Left lung (tissue), 10 donors: ENCODE data around the gene FUCA1. TPM values are rescaled to one million over a fixed set of nuclear protein-coding genes. Genes with fewer than 3 reads are reported as not detected.
A peak's percentile ranks its signal among the peaks of the same experiment; 100 is the strongest.

Experiments
- ATAC-seq: fragments of 200-7000 bp; cut with Tn5 transposase; one replicate; pipeline ENCODE4 v1.9.1; 2020; ENCODE audit warnings: moderate library complexity
- DNase-seq, 4 donors: peaks; one replicate each; pipeline ENCODE4 v3.0.0-alpha.2; 2013 to 2020
- H3K27ac ChIP-seq, 2 donors: fragments of 200-600 bp; sonication (generic) in 1 of 2; one replicate each; pipeline versions ENCODE4 v1.5.0 to v1.8.0; 2020 to 2021
- H3K27me3 ChIP-seq, 2 donors: fragments of 200-600 bp; sonication (generic) in 1 of 2; one replicate each; pipeline versions ENCODE4 v1.5.0 to v1.8.0; 2020 to 2021
- H3K36me3 ChIP-seq, 2 donors: fragments of 200-600 bp; sonication (generic) in 1 of 2; one replicate each; pipeline versions ENCODE4 v1.5.0 to v1.8.0; 2020 to 2021
- H3K4me1 ChIP-seq, 2 donors: fragments of 200-600 bp; one replicate each; pipeline ENCODE4 v1.8.0; 2021
- H3K4me3 ChIP-seq, 2 donors: fragments of 200-600 bp; sonication (generic) in 1 of 2; one replicate each; pipeline versions ENCODE4 v1.5.0 to v1.8.0; 2020 to 2021; ENCODE audit warnings: mild to moderate bottlenecking in 1 of 2
- H3K9me3 ChIP-seq, 2 donors: fragments of 200-600 bp; sonication (generic) in 1 of 2; one replicate each; pipeline versions ENCODE4 v1.5.0 to v1.8.0; 2020 to 2021
- intact Hi-C, 2 donors: fragments of 100-400 bp; cut with DNase I; formaldehyde crosslinking; loops; one replicate each; pipeline versions ENCODE4 v1.11.2 to v1.14.2; 2022
- polyA plus RNA-seq, 6 donors: library from polyadenylated mRNA; unstranded; fragments of 120-200 nt; gene quantifications; one replicate each; pipeline ENCODE4 v1.2.1, GENCODE V29; 2013; ENCODE audit not compliant: insufficient read length in 6 of 6
- total RNA-seq, 2 donors: library from RNA; stranded (reverse); fragmentation: NEBNext Ultra II Directional; extraction: Animal tissue kit (Norgen Biotek cat#: 25700); gene quantifications; one replicate each; pipeline ENCODE4 v1.2.1, GENCODE V29; 2021
- TF ChIP-seq, protein P1 (sequence below), 2 donors: fragments of 200-600 bp; sonication (generic) in 1 of 2; IDR thresholded peaks; one replicate each; pipeline versions ENCODE4 v1.5.0 to v1.8.0; 2021; ENCODE audit warnings: antibody characterized with exemption in 2 of 2
- donor health status: DM: no; HTN: yes; CAD: no.
- donor health status: DM: no; HTN: no; CAD: no.

Gene FUCA1
- total and polyA plus RNA-seq, 8 donors: 20.4 to 61.3 (median 25.3) TPM

DNA sequence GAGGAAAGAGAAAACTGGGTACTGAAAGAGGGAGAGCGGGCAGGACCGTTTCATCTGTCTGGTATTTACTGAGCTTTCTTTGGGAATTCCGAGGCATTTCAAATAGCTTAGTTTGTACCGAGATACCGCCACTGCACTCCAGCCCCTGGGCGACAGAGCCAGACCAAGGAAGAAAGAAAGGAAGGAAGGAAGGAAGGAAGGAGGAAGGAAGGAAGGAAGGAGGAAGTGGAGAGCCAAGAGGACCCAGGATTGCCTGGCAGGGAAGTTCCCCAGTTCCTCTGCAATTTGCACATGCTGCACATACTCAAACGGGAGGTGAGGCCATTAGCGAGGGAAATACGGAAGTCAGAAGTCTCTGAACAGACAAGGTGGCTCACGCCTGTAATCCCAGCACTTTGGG lies 961 bp upstream of the FUCA1 start:
- TF ChIP-seq, protein P1, sequence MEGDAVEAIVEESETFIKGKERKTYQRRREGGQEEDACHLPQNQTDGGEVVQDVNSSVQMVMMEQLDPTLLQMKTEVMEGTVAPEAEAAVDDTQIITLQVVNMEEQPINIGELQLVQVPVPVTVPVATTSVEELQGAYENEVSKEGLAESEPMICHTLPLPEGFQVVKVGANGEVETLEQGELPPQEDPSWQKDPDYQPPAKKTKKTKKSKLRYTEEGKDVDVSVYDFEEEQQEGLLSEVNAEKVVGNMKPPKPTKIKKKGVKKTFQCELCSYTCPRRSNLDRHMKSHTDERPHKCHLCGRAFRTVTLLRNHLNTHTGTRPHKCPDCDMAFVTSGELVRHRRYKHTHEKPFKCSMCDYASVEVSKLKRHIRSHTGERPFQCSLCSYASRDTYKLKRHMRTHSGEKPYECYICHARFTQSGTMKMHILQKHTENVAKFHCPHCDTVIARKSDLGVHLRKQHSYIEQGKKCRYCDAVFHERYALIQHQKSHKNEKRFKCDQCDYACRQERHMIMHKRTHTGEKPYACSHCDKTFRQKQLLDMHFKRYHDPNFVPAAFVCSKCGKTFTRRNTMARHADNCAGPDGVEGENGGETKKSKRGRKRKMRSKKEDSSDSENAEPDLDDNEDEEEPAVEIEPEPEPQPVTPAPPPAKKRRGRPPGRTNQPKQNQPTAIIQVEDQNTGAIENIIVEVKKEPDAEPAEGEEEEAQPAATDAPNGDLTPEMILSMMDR (IDR thresholded peaks at IDR 0.05): no peak
- Histone ChIP-seq H3K4me1 (peaks cover 0 to 43% of the 10 kb centered on the region in 2 donors), H3K4me3 (peak overlapping the region; percentile 69 to 81), H3K36me3 (peaks cover 0 to 9% of the 10 kb centered on the region in 2 donors), H3K27me3 (no peaks in the 10 kb centered on the region), H3K27ac (peak overlapping the region; percentile 68 to 89), H3K9me3 (no peaks in the 10 kb centered on the region)
- DNase-seq (peak in 1 of 4 donors; percentile 45), ATAC-seq (peak; percentile 1)
- intact Hi-C loops: no loop called here

DNA sequence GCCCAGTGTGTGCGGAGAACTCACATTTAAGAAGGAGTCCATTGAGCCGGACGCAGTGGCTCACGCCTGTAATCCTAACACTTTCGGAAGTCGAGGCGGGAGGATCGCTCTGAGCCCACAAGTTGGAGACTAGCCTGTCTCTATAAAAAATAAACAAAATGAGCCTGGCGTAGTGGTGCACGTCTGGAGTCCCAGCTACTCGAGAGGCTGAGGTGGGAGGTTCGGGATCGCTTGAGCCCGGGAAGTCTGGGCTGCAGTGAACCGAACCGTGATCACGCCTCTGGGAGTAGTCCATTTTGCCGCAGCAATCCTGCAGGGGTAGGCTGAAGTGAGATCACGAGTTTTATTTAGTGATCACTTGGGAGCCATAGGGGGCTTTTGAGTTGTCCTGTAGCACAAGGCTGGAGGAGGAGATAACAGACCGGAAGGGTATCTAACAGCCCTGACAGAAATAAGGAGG lies 497 bp upstream of the FUCA1 start:
- peak overlapping the region; percentile 69 to 81 for H3K4me3 ChIP-seq
- DNase-seq: no peak
- ATAC-seq: peak; percentile 38

DNA sequence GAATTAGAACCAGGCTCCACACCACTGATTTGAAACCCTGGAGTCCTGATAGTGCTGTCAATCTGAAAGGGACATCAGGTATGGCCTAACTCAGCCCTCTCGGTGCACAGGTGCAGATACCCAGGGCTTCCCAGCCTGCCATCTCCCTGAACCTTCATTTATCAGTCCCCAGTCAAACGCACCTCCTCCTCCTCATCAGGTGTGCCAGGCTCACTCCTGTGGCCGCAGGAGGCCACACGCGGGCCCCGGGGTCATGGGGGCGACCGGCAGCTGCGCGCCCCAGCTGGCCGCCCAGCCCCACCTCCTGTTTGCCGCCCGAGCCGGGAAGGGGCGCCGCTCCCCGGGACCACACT lies 572 bp downstream of the FUCA1 start:
- Histone ChIP-seq H3K27me3 (no peaks in the 10 kb centered on the region), H3K27ac (peak overlapping the region in 1 of 2 donors; percentile 68), H3K4me1 (peaks cover 0 to 43% of the 10 kb centered on the region in 2 donors), H3K36me3 (peaks cover 0 to 22% of the 10 kb centered on the region in 2 donors), H3K4me3 (peak overlapping the region; percentile 69 to 81), H3K9me3 (no peaks in the 10 kb centered on the region)
- intact Hi-C loops: no loop called here
- ATAC-seq (no peak), DNase-seq (no peak)
- TF ChIP-seq, protein P1 (IDR thresholded peaks at IDR 0.05): no peak

More for the DNA sequence above, 497 bp upstream of the FUCA1 start:
- TF ChIP-seq, protein P1 (IDR thresholded peaks at IDR 0.05): peak; percentile 26 to 57
- H3K36me3 ChIP-seq: peaks cover 0 to 14% of the 10 kb centered on the region in 2 donors
- intact Hi-C loops: no loop called here
- peak overlapping the region; percentile 68 to 89 for H3K27ac ChIP-seq
- H3K4me1 ChIP-seq: peaks cover 0 to 43% of the 10 kb centered on the region in 2 donors
- no peaks in the 10 kb centered on the region for H3K27me3 ChIP-seq
- no peaks in the 10 kb centered on the region for H3K9me3 ChIP-seq

DNA sequence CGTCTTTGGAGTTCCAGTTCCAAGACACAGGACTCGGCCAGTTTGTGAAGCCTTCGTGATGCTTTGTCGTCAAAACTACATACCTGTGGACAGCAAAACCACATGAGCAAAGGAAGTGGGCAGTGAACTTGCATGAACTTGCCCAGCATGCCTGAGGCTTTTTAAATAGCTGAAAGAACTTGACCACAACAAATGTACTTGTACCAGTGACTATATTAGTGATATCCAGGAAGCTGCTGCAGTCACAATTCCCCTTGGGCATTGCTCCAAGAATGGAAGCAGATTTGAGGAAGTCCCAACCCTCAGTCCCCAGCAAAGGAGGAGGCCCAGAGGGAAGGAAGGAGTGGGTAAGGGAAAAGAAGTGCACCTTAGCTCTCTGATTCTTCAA lies 2.6 kb downstream of the FUCA1 start:
- H3K4me1 ChIP-seq: peaks cover 0 to 43% of the 10 kb centered on the region in 2 donors
- H3K4me3 ChIP-seq: no peak overlapping the region
- no peaks in the 10 kb centered on the region for H3K27me3 ChIP-seq
- H3K27ac ChIP-seq: peak overlapping the region in 1 of 2 donors; percentile 11
- intact Hi-C loops: no loop called here
- H3K36me3 ChIP-seq: peaks cover 0 to 36% of the 10 kb centered on the region in 2 donors
- no peak for ATAC-seq
- peak in 1 of 4 donors; percentile 23 for DNase-seq
- no peaks in the 10 kb centered on the region for H3K9me3 ChIP-seq
- TF ChIP-seq, protein P1 (IDR thresholded peaks at IDR 0.05): no peak

DNA sequence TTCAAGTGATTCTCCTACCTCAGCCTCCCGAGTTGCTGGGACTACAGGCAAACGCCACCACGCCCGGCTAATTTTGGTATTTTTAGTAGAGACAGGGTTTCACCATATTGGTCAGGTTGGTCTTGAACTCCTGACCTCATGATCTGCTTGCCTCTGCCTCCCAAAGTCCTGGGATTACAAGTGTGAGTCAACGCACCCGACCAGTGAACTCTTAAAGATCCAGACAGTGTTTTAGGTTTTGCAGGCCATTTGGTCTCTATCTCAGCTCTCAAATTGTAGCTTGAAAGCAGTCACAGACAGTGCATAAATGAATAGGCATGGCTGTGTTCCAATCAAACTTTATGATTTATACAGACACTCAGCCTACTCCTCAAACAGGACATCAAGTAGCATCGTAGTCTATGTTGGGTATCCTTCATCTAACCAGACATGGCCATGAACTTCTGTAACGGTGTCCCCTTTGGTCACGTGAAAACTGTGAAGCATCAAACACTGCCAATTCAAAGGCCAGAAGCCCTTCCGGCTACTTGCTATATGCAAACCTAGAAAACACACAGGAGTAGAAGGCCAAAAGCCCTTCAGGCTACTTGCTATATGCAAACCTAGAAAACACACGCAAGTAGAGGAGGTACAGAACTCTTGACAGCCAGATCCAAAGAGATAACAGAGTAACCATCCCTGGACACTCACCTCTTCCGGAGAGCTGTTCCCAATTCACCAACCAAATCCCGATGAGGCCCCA lies 3.1 kb downstream of the FUCA1 start:
- H3K27me3 ChIP-seq: no peaks in the 10 kb centered on the region
- ATAC-seq (no peak), DNase-seq (no peak)
- peaks cover 0 to 42% of the 10 kb centered on the region in 2 donors for H3K4me1 ChIP-seq
- no peak overlapping the region for H3K4me3 ChIP-seq
- peak overlapping the region in 1 of 2 donors; percentile 11 for H3K27ac ChIP-seq
- TF ChIP-seq, protein P1 (IDR thresholded peaks at IDR 0.05): no peak
- intact Hi-C loops: no loop called here
- no peaks in the 10 kb centered on the region for H3K9me3 ChIP-seq
- peaks cover 0 to 40% of the 10 kb centered on the region in 2 donors for H3K36me3 ChIP-seq
